Ishikawa (cell line): Measurements from ENCODE around the gene LMAN2.
A peak's percentile ranks its signal among the peaks of the same experiment; 100 is the strongest.

Experiments
- CEBPB ChIP-seq: IDR thresholded peaks from 2 replicates; pipeline ENCODE4 v1.6.1; 2012
- CREB1 ChIP-seq: IDR thresholded peaks from 2 replicates; pipeline ENCODE4 v1.6.1; 2012; ENCODE audit warnings: low read depth
- EGR1 ChIP-seq: IDR thresholded peaks from 2 replicates; pipeline ENCODE4 v1.6.1; 2012
- EP300 ChIP-seq: IDR thresholded peaks from 2 replicates; pipeline ENCODE4 v1.6.1; 2012; ENCODE audit warnings: borderline replicate concordance
- FOXM1 ChIP-seq: IDR thresholded peaks from 2 replicates; pipeline ENCODE4 v1.6.1; 2012; ENCODE audit warnings: low read depth, borderline replicate concordance
- MAX ChIP-seq: IDR thresholded peaks from 2 replicates; pipeline ENCODE4 v1.6.1; 2012
- NFIC ChIP-seq: IDR thresholded peaks from 2 replicates; pipeline ENCODE4 v1.6.1; 2012
- RAD21 ChIP-seq: IDR thresholded peaks from 2 replicates; pipeline ENCODE4 v1.6.1; 2012; ENCODE audit warnings: low read depth
- REST ChIP-seq: IDR thresholded peaks from 2 replicates; pipeline ENCODE4 v1.6.1; 2012; ENCODE audit warnings: low read depth, mild to moderate bottlenecking
- TAF1 ChIP-seq: IDR thresholded peaks from 2 replicates; pipeline ENCODE4 v1.6.1; 2012; ENCODE audit warnings: low read depth, mild to moderate bottlenecking
- TCF12 ChIP-seq: IDR thresholded peaks from 2 replicates; pipeline ENCODE4 v1.6.1; 2012; ENCODE audit warnings: low read depth
- TEAD4 ChIP-seq: IDR thresholded peaks from 2 replicates; pipeline ENCODE4 v1.6.1; 2012
- USF1 ChIP-seq: IDR thresholded peaks from 2 replicates; pipeline ENCODE4 v1.6.1; 2012
- YY1 ChIP-seq: IDR thresholded peaks from 2 replicates; pipeline ENCODE4 v1.6.1; 2012; ENCODE audit warnings: low read depth
- ZBTB7A ChIP-seq: IDR thresholded peaks from 2 replicates; pipeline ENCODE4 v1.6.1; 2012; ENCODE audit warnings: low read depth

LMAN2 gene

GRCh38 chr5:177351392-177352329 lies at the start of gene LMAN2:
TSS of gene LMAN2 (minus strand) at chr5:177351668. CDS start at chr5:177351647, 21 bp downstream.
- TF ChIP-seq TCF12, result peak; percentile 81
- peak; percentile 97 for TF ChIP-seq TAF1
- peak; percentile 52; the same call in 1 of the 2 replicates for TF ChIP-seq NFIC
- TF ChIP-seq ZBTB7A, result no peak
- TF ChIP-seq USF1, result no peak; the same call in none of the 2 replicates
- no peak for TF ChIP-seq RAD21
- TF ChIP-seq TEAD4, result no peak
- peak; percentile 32; the same call in 1 of the 2 replicates for TF ChIP-seq EGR1
- no peak for TF ChIP-seq CEBPB
- peak; percentile 73 for TF ChIP-seq MAX
- peak; percentile 63; the same call in 1 of the 2 replicates for TF ChIP-seq CREB1
- peak; percentile 38; the same call in 1 of the 2 replicates for TF ChIP-seq FOXM1
- TF ChIP-seq EP300, result peak; percentile 18; the same call in 1 of the 2 replicates
- peak; percentile 93 for TF ChIP-seq YY1
- TF ChIP-seq REST, result no peak

GRCh38 chr5:177399997-177400868 lies 48.8 kb upstream of the LMAN2 start, which contains the start of gene PFN3:
TSS of gene PFN3 (minus strand) at chr5:177400661. CDS start at chr5:177400576, 85 bp downstream.
- TF ChIP-seq TCF12 (no peak), TAF1 (no peak), CREB1 (no peak), RAD21 (no peak), EP300 (no peak), FOXM1 (no peak), YY1 (no peak), CEBPB (no peak), NFIC (no peak), EGR1 (no peak), MAX (no peak), USF1 (no peak), TEAD4 (no peak), REST (no peak), ZBTB7A (no peak)

- TF ChIP-seq EP300, result no peak
- no peak for TF ChIP-seq TCF12
Measured at GRCh38 chr5:177397875-177398390, 46.5 kb upstream of the LMAN2 start.

GRCh38 chr5:177396807-177397206 lies 45.3 kb upstream of the LMAN2 start:
- TF ChIP-seq USF1 (no peak), RAD21 (no peak), REST (no peak), TEAD4 (no peak)
